ENCODE data around the gene PTGFR. TPM values are rescaled to one million over a fixed set of nuclear protein-coding genes. Genes with fewer than 3 reads are reported as not detected.
A peak's percentile ranks its signal among the peaks of the same experiment; 100 is the strongest.

The PTGFR gene
- total RNA-seq, 4 donors from 2014 or later, result 1.4 to 3.4 (median 2.0) TPM

- TF ChIP-seq CTCF (IDR thresholded peaks at IDR 0.05 in 4 of 5, conservative IDR thresholded peaks at IDR 0.05 in 1 of 5) (no peak), POLR2A (IDR thresholded peaks at IDR 0.05) (no peak)
- H3K27ac ChIP-seq, result peak overlapping the region; percentile 34 to 74 (median 56)
- peak; percentile 45 to 82 for ATAC-seq
- DNase-seq, result peak in 1 of 2 donors; percentile 43
- intact Hi-C loops (cut with DNase I; ENCODE audit: low total_unique reads), result no loop called here
- H3K27me3 ChIP-seq, result peaks cover 0 to 24% (median 8%) of the 10 kb centered on the region in 3 donors
- no peaks in the 10 kb centered on the region for H3K36me3 ChIP-seq
- H3K4me1 ChIP-seq, result no peaks in the 10 kb centered on the region
- peak overlapping the region; percentile 45 to 53 (median 50) for H3K4me3 ChIP-seq
- no peaks in the 10 kb centered on the region for H3K9me3 ChIP-seq
- in situ Hi-C loops (cut with MboI; ENCODE audit: low sequenced_read_pairs in 4 of 4), result no loop called here
Measured at GRCh38 chr1:78491451-78492071, 787 bp downstream of the PTGFR start.

GRCh38 chr1:78492386-78492950, 1.7 kb downstream of the PTGFR start:
- intact Hi-C loops (cut with DNase I; ENCODE audit: low total_unique reads) (no loop called here), in situ Hi-C loops (cut with MboI; ENCODE audit: low sequenced_read_pairs in 4 of 4) (no loop called here)
- Histone ChIP-seq H3K4me3 (peak overlapping the region in 2 of 4 donors; percentile 53), H3K27ac (peak overlapping the region in 1 of 4 donors; percentile 74), H3K27me3 (peaks cover 0 to 24% (median 8%) of the 10 kb centered on the region in 3 donors), H3K9me3 (no peaks in the 10 kb centered on the region), H3K4me1 (no peaks in the 10 kb centered on the region), H3K36me3 (no peaks in the 10 kb centered on the region)
- no peak for DNase-seq
- no peak for TF ChIP-seq POLR2A (IDR thresholded peaks at IDR 0.05)
- TF ChIP-seq CTCF (IDR thresholded peaks at IDR 0.05 in 4 of 5, conservative IDR thresholded peaks at IDR 0.05 in 1 of 5), result no peak
- ATAC-seq, result no peak

- H3K9me3 ChIP-seq, result no peaks in the 10 kb centered on the region
- H3K4me3 ChIP-seq, result no peak overlapping the region
- intact Hi-C loops (cut with DNase I; ENCODE audit: low total_unique reads), result no loop called here
Measured at GRCh38 chr1:78493451-78493850, 2.7 kb downstream of the PTGFR start.

GRCh38 chr1:78497201-78497600, 6.4 kb downstream of the PTGFR start:
- no peaks in the 10 kb centered on the region for H3K9me3 ChIP-seq
- H3K36me3 ChIP-seq, result no peaks in the 10 kb centered on the region
- H3K27ac ChIP-seq, result peak overlapping the region in 1 of 4 donors; percentile 5
- intact Hi-C loops (cut with DNase I; ENCODE audit: low total_unique reads) (no loop called here), in situ Hi-C loops (cut with MboI; ENCODE audit: low sequenced_read_pairs in 4 of 4) (no loop called here)
- no peaks in the 10 kb centered on the region for H3K4me1 ChIP-seq
- no peak for DNase-seq
- H3K27me3 ChIP-seq, result no peaks in the 10 kb centered on the region
- no peak for ATAC-seq
- TF ChIP-seq POLR2A (IDR thresholded peaks at IDR 0.05) (no peak), CTCF (IDR thresholded peaks at IDR 0.05 in 4 of 5, conservative IDR thresholded peaks at IDR 0.05 in 1 of 5) (no peak)
- H3K4me3 ChIP-seq, result no peak overlapping the region

More at GRCh38 chr1:78493451-78493850, 2.7 kb downstream of the PTGFR start:
- DNase-seq (no peak), ATAC-seq (no peak)
- Histone ChIP-seq H3K27me3 (peaks cover 0 to 22% (median 8%) of the 10 kb centered on the region in 3 donors), H3K36me3 (no peaks in the 10 kb centered on the region), H3K4me1 (no peaks in the 10 kb centered on the region), H3K27ac (no peak overlapping the region)
- TF ChIP-seq POLR2A (IDR thresholded peaks at IDR 0.05) (no peak), CTCF (IDR thresholded peaks at IDR 0.05 in 4 of 5, conservative IDR thresholded peaks at IDR 0.05 in 1 of 5) (no peak)
- in situ Hi-C loops (cut with MboI; ENCODE audit: low sequenced_read_pairs in 4 of 4), result no loop called here
